ENCODE data around the gene BTG4.

DNA sequence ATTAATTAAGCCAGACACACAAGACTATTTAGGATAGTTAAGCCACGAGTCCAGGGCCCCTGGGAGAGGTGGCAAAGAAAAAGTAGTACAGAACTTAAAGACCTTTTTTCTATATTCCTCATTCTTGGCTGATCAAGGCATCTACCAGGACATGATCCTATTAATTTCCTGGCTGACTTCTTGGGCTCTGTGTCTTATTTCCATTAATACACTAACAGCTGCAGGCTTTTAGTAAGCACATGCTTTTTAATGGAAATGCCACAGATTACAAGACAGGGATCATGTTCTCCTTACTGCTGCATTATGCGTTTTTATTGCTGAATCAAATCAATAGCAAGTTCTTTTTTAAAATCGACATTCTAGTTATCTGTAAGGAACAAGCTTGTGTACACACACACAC is 35.2 kb downstream of the BTG4 start:
- TF ChIP-seq, protein P1, sequence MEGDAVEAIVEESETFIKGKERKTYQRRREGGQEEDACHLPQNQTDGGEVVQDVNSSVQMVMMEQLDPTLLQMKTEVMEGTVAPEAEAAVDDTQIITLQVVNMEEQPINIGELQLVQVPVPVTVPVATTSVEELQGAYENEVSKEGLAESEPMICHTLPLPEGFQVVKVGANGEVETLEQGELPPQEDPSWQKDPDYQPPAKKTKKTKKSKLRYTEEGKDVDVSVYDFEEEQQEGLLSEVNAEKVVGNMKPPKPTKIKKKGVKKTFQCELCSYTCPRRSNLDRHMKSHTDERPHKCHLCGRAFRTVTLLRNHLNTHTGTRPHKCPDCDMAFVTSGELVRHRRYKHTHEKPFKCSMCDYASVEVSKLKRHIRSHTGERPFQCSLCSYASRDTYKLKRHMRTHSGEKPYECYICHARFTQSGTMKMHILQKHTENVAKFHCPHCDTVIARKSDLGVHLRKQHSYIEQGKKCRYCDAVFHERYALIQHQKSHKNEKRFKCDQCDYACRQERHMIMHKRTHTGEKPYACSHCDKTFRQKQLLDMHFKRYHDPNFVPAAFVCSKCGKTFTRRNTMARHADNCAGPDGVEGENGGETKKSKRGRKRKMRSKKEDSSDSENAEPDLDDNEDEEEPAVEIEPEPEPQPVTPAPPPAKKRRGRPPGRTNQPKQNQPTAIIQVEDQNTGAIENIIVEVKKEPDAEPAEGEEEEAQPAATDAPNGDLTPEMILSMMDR (conservative IDR thresholded peaks at IDR 0.05; ENCODE audit: low read depth in 2 of 2): no peak
- no peak for TF ChIP-seq EZH2 (IDR thresholded peaks at IDR 0.05; ENCODE audit: low read depth, unreplicated experiment)
- TF ChIP-seq CREB1 (CRISPR knock-in tag; IDR thresholded peaks at IDR 0.05; ENCODE audit: low read depth): no peak
- TF ChIP-seq POLR2AphosphoS5 (IDR thresholded peaks at IDR 0.05; ENCODE audit: low read depth): no peak
- no peak for TF ChIP-seq ZNF114 (CRISPR knock-in tag; IDR thresholded peaks at IDR 0.05)
- no peak for TF ChIP-seq EZH2phosphoT487 (IDR thresholded peaks at IDR 0.05; ENCODE audit: unreplicated experiment)
- no peak for TF ChIP-seq NANOG (IDR thresholded peaks at IDR 0.05; ENCODE audit: borderline replicate concordance)
- TF ChIP-seq, protein P2, sequence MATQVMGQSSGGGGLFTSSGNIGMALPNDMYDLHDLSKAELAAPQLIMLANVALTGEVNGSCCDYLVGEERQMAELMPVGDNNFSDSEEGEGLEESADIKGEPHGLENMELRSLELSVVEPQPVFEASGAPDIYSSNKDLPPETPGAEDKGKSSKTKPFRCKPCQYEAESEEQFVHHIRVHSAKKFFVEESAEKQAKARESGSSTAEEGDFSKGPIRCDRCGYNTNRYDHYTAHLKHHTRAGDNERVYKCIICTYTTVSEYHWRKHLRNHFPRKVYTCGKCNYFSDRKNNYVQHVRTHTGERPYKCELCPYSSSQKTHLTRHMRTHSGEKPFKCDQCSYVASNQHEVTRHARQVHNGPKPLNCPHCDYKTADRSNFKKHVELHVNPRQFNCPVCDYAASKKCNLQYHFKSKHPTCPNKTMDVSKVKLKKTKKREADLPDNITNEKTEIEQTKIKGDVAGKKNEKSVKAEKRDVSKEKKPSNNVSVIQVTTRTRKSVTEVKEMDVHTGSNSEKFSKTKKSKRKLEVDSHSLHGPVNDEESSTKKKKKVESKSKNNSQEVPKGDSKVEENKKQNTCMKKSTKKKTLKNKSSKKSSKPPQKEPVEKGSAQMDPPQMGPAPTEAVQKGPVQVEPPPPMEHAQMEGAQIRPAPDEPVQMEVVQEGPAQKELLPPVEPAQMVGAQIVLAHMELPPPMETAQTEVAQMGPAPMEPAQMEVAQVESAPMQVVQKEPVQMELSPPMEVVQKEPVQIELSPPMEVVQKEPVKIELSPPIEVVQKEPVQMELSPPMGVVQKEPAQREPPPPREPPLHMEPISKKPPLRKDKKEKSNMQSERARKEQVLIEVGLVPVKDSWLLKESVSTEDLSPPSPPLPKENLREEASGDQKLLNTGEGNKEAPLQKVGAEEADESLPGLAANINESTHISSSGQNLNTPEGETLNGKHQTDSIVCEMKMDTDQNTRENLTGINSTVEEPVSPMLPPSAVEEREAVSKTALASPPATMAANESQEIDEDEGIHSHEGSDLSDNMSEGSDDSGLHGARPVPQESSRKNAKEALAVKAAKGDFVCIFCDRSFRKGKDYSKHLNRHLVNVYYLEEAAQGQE (IDR thresholded peaks at IDR 0.05; ENCODE audit: unreplicated experiment): no peak
- TF ChIP-seq, protein P3, sequence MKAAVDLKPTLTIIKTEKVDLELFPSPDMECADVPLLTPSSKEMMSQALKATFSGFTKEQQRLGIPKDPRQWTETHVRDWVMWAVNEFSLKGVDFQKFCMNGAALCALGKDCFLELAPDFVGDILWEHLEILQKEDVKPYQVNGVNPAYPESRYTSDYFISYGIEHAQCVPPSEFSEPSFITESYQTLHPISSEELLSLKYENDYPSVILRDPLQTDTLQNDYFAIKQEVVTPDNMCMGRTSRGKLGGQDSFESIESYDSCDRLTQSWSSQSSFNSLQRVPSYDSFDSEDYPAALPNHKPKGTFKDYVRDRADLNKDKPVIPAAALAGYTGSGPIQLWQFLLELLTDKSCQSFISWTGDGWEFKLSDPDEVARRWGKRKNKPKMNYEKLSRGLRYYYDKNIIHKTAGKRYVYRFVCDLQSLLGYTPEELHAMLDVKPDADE (IDR thresholded peaks at IDR 0.05): no peak
- TF ChIP-seq JUNB (IDR thresholded peaks at IDR 0.05; ENCODE audit: unreplicated experiment): no peak
- no peak for TF ChIP-seq STAT1 (IDR thresholded peaks at IDR 0.05; ENCODE audit: unreplicated experiment)

Measured in GM23338 (cell line).